GM18951 (cell line): Measurements from ENCODE around the gene IGFBP3.
"Not testable (repeated sequence)": the region's sequence is repeated elsewhere in the genome, so short reads cannot be mapped to it uniquely, and the experiment has no call there.

Experiments
- POLR2A ChIP-seq: IDR thresholded peaks from 4 replicates; pipeline ENCODE4 v1.6.1; 2011; ENCODE audit warnings: mild to moderate bottlenecking; ENCODE audit not compliant: insufficient read length, insufficient read depth; ENCODE audit errors: extremely low read depth
- in situ Hi-C: fragments of 300-500 bp; cut with MboI; formaldehyde crosslinking; loops from one replicate; pipeline ENCODE4 v1.12.0; 2022; ENCODE audit warnings: low sequenced_read_pairs, mixed read lengths, inconsistent platforms; ENCODE audit not compliant: unreplicated experiment

Gene IGFBP3

GRCh38 chr7:45920502-45921380 is at the start of gene IGFBP3:
TSS of gene IGFBP3 (minus strand) at chr7:45921272. CDS start at chr7:45921140, 132 bp downstream.
- in situ Hi-C loops = loop anchor here (10.0 to 25.0 kb wide), 3 partner anchors 424 to 1267 kb away; no protein-coding TSS in a partner anchor
- no peak for TF ChIP-seq POLR2A

- no peak for TF ChIP-seq POLR2A
- in situ Hi-C loops = no loop called here
Measured at GRCh38 chr7:45970454-45970853, 49.4 kb upstream of the IGFBP3 start.

GRCh38 chr7:45969940-45970339 is 48.9 kb upstream of the IGFBP3 start:
- no peak for TF ChIP-seq POLR2A
- in situ Hi-C loops = no loop called here

GRCh38 chr7:45968856-45969541 is 47.9 kb upstream of the IGFBP3 start:
- TF ChIP-seq POLR2A = no peak
- in situ Hi-C loops = no loop called here

- in situ Hi-C loops = no loop called here
- TF ChIP-seq POLR2A = no peak
Measured at GRCh38 chr7:45968312-45968711, 47.2 kb upstream of the IGFBP3 start.

- in situ Hi-C loops = no loop called here
Measured at GRCh38 chr7:45967591-45968157, 46.6 kb upstream of the IGFBP3 start.

GRCh38 chr7:45962861-45963260 is 41.8 kb upstream of the IGFBP3 start:
- in situ Hi-C loops = no loop called here

More at GRCh38 chr7:45967591-45968157, 46.6 kb upstream of the IGFBP3 start:
- TF ChIP-seq POLR2A = no peak

GRCh38 chr7:45957721-45958120 is 36.6 kb upstream of the IGFBP3 start:
- in situ Hi-C loops = no loop called here
- TF ChIP-seq POLR2A = no peak

More at GRCh38 chr7:45962861-45963260, 41.8 kb upstream of the IGFBP3 start:
- TF ChIP-seq POLR2A = no peak

- in situ Hi-C loops = no loop called here
- TF ChIP-seq POLR2A = no peak
Measured at GRCh38 chr7:45955286-45955685, 34.2 kb upstream of the IGFBP3 start.

- in situ Hi-C loops = not testable (repeated sequence)
Measured at GRCh38 chr7:45953055-45953454, 32.0 kb upstream of the IGFBP3 start.

- in situ Hi-C loops = no loop called here
- no peak for TF ChIP-seq POLR2A
Measured at GRCh38 chr7:45944058-45944457, 23.0 kb upstream of the IGFBP3 start.

- in situ Hi-C loops = no loop called here
Measured at GRCh38 chr7:45940939-45941338, 19.9 kb upstream of the IGFBP3 start.

GRCh38 chr7:45940237-45940781 is 19.2 kb upstream of the IGFBP3 start:
- in situ Hi-C loops = not testable (repeated sequence)

More at GRCh38 chr7:45940939-45941338, 19.9 kb upstream of the IGFBP3 start:
- no peak for TF ChIP-seq POLR2A
